Nephron progenitor cell (in vitro differentiated cells): ENCODE measurements around the gene VDAC2.

ENCODE experiments used
- DNase-seq: peaks from one replicate; pipeline ENCODE4 v3.0.0; 2021
- H3K27ac Mint-ChIP-seq: 2 replicates; pipeline ENCODE4 v1.8.0; 2021; ENCODE audit warnings: mild to moderate bottlenecking, moderate library complexity, mixed read lengths
- H3K27me3 Mint-ChIP-seq: 2 replicates; pipeline ENCODE4 v1.8.0; 2021; ENCODE audit warnings: mild to moderate bottlenecking, low read depth, mixed read lengths; ENCODE audit not compliant: poor library complexity
- H3K36me3 Mint-ChIP-seq: 2 replicates; pipeline ENCODE4 v1.8.0; 2021; ENCODE audit warnings: low read depth, mixed read lengths
- H3K4me1 Mint-ChIP-seq: 2 replicates; pipeline ENCODE4 v1.8.0; 2021; ENCODE audit warnings: mixed read lengths
- H3K4me3 Mint-ChIP-seq: 2 replicates; pipeline ENCODE4 v1.8.0; 2021; ENCODE audit warnings: mild to moderate bottlenecking, moderate library complexity, mixed read lengths
- H3K9me3 Mint-ChIP-seq: 2 replicates; pipeline ENCODE4 v1.8.0; 2021; ENCODE audit warnings: mild to moderate bottlenecking, moderate library complexity, mixed read lengths
- TF ChIP-seq, protein P1 (sequence below): fragments of 200-600 bp; sonication (generic); IDR thresholded peaks from 2 replicates; pipeline ENCODE4 v1.5.0; 2021; ENCODE audit warnings: antibody characterized with exemption

The VDAC2 gene

GRCh38 chr10:75250934-75251333 is 40.3 kb downstream of the VDAC2 start:
- Mint-ChIP-seq H3K9me3 (peaks cover 39% of the 10 kb centered on the region), H3K27ac (no peak overlapping the region), H3K4me1 (no peaks in the 10 kb centered on the region), H3K4me3 (no peak overlapping the region), H3K36me3 (peaks cover 19% of the 10 kb centered on the region), H3K27me3 (peaks cover 4% of the 10 kb centered on the region)
- DNase-seq, result no peak
- TF ChIP-seq, protein P1, sequence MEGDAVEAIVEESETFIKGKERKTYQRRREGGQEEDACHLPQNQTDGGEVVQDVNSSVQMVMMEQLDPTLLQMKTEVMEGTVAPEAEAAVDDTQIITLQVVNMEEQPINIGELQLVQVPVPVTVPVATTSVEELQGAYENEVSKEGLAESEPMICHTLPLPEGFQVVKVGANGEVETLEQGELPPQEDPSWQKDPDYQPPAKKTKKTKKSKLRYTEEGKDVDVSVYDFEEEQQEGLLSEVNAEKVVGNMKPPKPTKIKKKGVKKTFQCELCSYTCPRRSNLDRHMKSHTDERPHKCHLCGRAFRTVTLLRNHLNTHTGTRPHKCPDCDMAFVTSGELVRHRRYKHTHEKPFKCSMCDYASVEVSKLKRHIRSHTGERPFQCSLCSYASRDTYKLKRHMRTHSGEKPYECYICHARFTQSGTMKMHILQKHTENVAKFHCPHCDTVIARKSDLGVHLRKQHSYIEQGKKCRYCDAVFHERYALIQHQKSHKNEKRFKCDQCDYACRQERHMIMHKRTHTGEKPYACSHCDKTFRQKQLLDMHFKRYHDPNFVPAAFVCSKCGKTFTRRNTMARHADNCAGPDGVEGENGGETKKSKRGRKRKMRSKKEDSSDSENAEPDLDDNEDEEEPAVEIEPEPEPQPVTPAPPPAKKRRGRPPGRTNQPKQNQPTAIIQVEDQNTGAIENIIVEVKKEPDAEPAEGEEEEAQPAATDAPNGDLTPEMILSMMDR, result no peak

DNA sequence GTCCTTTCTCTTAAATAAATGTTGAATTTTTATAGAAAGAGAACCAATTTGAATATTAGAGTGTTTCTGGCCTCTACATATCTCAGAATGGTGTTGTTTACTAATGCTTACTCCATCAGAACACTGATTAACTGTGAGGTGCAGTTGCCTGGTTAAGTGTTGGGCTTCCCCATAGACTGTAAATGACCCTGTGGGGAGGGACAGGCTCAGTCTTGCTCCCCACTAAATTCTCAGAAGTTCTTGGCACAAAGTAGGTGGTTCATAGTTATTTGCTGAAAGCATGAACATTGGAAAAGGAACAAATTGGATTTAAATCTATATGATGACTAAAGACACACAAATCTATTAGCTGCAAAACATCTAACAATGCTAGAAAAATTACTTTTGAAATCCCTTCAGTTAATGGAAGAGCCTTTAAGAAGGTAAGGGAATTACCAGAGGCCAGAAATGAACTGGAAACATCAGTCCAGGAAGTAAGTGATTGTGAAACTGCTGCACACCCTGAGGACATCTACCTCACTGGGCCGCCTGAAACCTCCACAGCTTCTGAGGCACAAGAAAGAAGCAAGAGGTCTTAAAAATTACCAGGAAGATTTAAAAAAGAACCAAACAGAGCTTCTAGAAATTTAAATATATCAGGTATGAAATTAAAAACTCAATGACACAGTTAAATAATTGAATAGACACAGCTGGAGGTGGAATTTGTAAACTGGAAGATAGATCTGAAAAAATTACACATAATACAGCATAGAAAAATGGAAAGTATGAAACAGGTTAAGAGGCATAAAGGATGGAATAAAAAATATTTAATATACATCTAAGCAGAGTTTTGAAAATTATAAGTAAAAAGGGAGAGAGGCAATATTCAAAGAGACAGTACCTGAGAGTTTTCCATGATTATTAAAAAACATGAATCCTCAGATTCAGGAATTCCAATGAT is 43.0 kb downstream of the VDAC2 start:
- Mint-ChIP-seq H3K36me3 (peaks cover 19% of the 10 kb centered on the region), H3K4me1 (no peaks in the 10 kb centered on the region), H3K4me3 (no peak overlapping the region), H3K27ac (no peak overlapping the region), H3K9me3 (peaks cover 51% of the 10 kb centered on the region), H3K27me3 (peaks cover 6% of the 10 kb centered on the region)
- TF ChIP-seq, protein P1, result no peak
- no peak for DNase-seq

- Mint-ChIP-seq H3K36me3 (peaks cover 19% of the 10 kb centered on the region), H3K4me1 (no peaks in the 10 kb centered on the region), H3K4me3 (no peak overlapping the region), H3K27me3 (peaks cover 6% of the 10 kb centered on the region), H3K9me3 (peaks cover 53% of the 10 kb centered on the region), H3K27ac (no peak overlapping the region)
- TF ChIP-seq, protein P1, result no peak
- DNase-seq, result no peak
These were observed 44.1 kb downstream of the VDAC2 start for GRCh38 chr10:75254739-75255138.

DNA sequence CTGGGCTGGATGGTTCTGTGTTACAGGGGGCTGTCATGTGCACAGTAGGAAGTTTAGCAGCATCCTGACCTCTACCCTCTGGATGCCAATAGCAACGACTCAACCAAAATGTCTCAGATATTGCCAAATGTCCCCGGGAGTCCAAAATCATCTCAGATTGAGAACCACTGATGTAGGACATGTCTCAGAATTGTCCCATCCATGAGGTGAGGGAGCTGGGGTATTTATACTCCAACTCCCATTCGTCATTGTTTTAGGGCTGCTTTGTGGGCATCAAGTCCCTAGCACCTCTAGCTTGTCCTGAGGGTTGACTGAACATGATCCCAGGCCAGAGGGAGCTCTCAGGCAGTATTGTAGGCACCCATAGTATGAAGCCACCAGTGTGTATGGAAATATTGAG is 50.4 kb downstream of the VDAC2 start:
- no peak overlapping the region for H3K4me3 Mint-ChIP-seq
- H3K9me3 Mint-ChIP-seq, result peaks cover 32% of the 10 kb centered on the region
- DNase-seq, result no peak
- H3K4me1 Mint-ChIP-seq, result peaks cover 37% of the 10 kb centered on the region
- TF ChIP-seq, protein P1, result no peak
- peaks cover 6% of the 10 kb centered on the region for H3K27me3 Mint-ChIP-seq
- peak overlapping the region; percentile 32 for H3K27ac Mint-ChIP-seq
- no peaks in the 10 kb centered on the region for H3K36me3 Mint-ChIP-seq

GRCh38 chr10:75261813-75262705 is 51.5 kb downstream of the VDAC2 start:
- Mint-ChIP-seq H3K4me1 (peaks cover 47% of the 10 kb centered on the region), H3K4me3 (no peak overlapping the region), H3K36me3 (no peaks in the 10 kb centered on the region), H3K9me3 (peaks cover 26% of the 10 kb centered on the region), H3K27me3 (peaks cover 6% of the 10 kb centered on the region), H3K27ac (peak overlapping the region; percentile 46)
- no peak for DNase-seq
- TF ChIP-seq, protein P1, result no peak
